K562 (cell line): ENCODE data around the gene DMRTA1. TPM values are rescaled to one million over a fixed set of nuclear protein-coding genes. Genes with fewer than 3 reads are reported as not detected.

Experiments
- ATAC-seq: fragments of 200-7000 bp; cut with Tn5 transposase; 3 replicates; pipeline ENCODE4 v1.9.1; 2020; ENCODE audit warnings: moderate library complexity
- BruUV-seq: library from RNA; stranded (reverse); fragments of 400-500 nt; replicated peaks from 2 replicates; lab custom pipeline; 2021; lab: Mats Ljungman, UMichigan
- CTCF ChIA-PET: fragments of 300-600 bp; formaldehyde crosslinking; extraction: SDS; loops from one replicate; lab custom pipeline; 2021; ENCODE audit warnings: low intra/inter-chr PET ratio; lab: Yijun Ruan, JAX
- POLR2A ChIA-PET: fragments of 300-600, 350-650 bp; sonication (Branson Sonifier 250); formaldehyde crosslinking; extraction: SDS; loops from one replicate; lab custom pipeline; 2021; ENCODE audit warnings: antibody characterized with exemption, inconsistent platforms; lab: Yijun Ruan, JAX
- DNase-seq, 4 experiments: peaks; one replicate each; pipeline versions ENCODE4 v3.0.0 to v3.0.0-alpha.2; 2011 to 2018; ENCODE audit warnings: low spot score in 3 of 4, mixed read lengths in 3 of 4; ENCODE audit errors: extremely low read depth in 1 of 4
- FAIRE-seq: peaks from 2 replicates; lab custom pipeline; 2011; peaks lifted over from hg19 to GRCh38; lab: Jason Lieb, UNC
- H2AFZ ChIP-seq: 2 replicates; pipeline ENCODE4 v1.6.0; 2011; ENCODE audit warnings: low read depth, low read length, control low read depth, inconsistent platforms
- H3K27ac ChIP-seq: fragments of 200-600 bp; 3 replicates; pipeline ENCODE4 v1.8.0; 2011; ENCODE audit warnings: low read depth, mild to moderate bottlenecking, control low read depth, inconsistent platforms, low read length, moderate library complexity, mixed read lengths; ENCODE audit errors: extremely low read depth
- H3K27me3 ChIP-seq, 2 experiments: fragments of 300-600 bp in 1 of 2; 2 replicates in 1 of 2; 3 replicates in 1 of 2; pipeline versions ENCODE4 v1.6.0 to v1.8.0; 2011; ENCODE audit warnings: inconsistent platforms in 2 of 2, low read length in 2 of 2, mild to moderate bottlenecking in 1 of 2, mixed read lengths in 1 of 2, moderate library complexity in 1 of 2; ENCODE audit not compliant: control insufficient read depth in 2 of 2, insufficient read depth in 2 of 2
- H3K36me3 ChIP-seq: fragments of 300-600 bp; 3 replicates; pipeline ENCODE4 v1.8.0; 2011; ENCODE audit warnings: mild to moderate bottlenecking, low read length, inconsistent platforms; ENCODE audit not compliant: control insufficient read depth, insufficient read depth
- H3K4me1 ChIP-seq, 2 experiments: fragments of 200-600 bp in 1 of 2; replicated peaks in 1 of 2; 2 replicates in 1 of 2; 3 replicates in 1 of 2; pipeline versions ENCODE4 v1.5.1 to v1.8.0; 2011; ENCODE audit warnings: inconsistent platforms in 2 of 2, low read length in 2 of 2, mild to moderate bottlenecking in 1 of 2, mixed read lengths in 1 of 2, moderate library complexity in 1 of 2; ENCODE audit not compliant: control insufficient read depth in 2 of 2, insufficient read depth in 2 of 2
- H3K4me2 ChIP-seq: 2 replicates; pipeline ENCODE4 v1.6.1; 2011; ENCODE audit warnings: low read length, control low read depth, inconsistent platforms, mixed read lengths; ENCODE audit not compliant: insufficient read depth
- H3K4me3 ChIP-seq: fragments of 200-600 bp; sonication (generic), shearing (Covaris generic); 2 replicates; pipeline ENCODE4 v1.5.1; 2016; ENCODE audit warnings: control low read depth, inconsistent platforms
- H3K79me2 ChIP-seq: fragments of 200-600 bp; 3 replicates; pipeline ENCODE4 v1.8.0; 2011; ENCODE audit warnings: low read length, inconsistent platforms; ENCODE audit not compliant: control insufficient read depth, insufficient read depth
- H3K9ac ChIP-seq, 2 experiments: 2 replicates each; pipeline versions ENCODE4 v1.6.0 to v1.6.1; 2011; ENCODE audit warnings: low read depth in 2 of 2, low read length in 2 of 2, control low read depth in 1 of 2, inconsistent platforms in 1 of 2, mild to moderate bottlenecking in 1 of 2, mixed read lengths in 1 of 2; ENCODE audit not compliant: insufficient read depth in 1 of 2
- H3K9me1 ChIP-seq: one replicate; pipeline ENCODE4 v1.6.0; 2011; ENCODE audit warnings: inconsistent platforms, mild to moderate bottlenecking, low read length, moderate library complexity; ENCODE audit not compliant: control insufficient read depth, insufficient read depth
- H3K9me3 ChIP-seq: replicated peaks from 2 replicates; pipeline ENCODE4 v1.5.1; 2011; ENCODE audit warnings: low read depth, low read length, inconsistent platforms; ENCODE audit not compliant: control insufficient read depth, insufficient read depth
- H4K20me1 ChIP-seq: replicated peaks from 2 replicates; pipeline ENCODE4 v1.6.1; 2011; ENCODE audit warnings: low read length, inconsistent platforms, mixed read lengths; ENCODE audit not compliant: control insufficient read depth, insufficient read depth
- CREB1 ChIP-seq, 2 experiments: sonication (generic) in 1 of 2; formaldehyde crosslinking in 1 of 2; IDR thresholded peaks; 2 replicates each; pipeline versions ENCODE4 v1.6.1 to v1.8.0; 2012 to 2022; ENCODE audit warnings: inconsistent platforms in 1 of 2, mild to moderate bottlenecking in 1 of 2, missing genetic modification reagents in 1 of 2, moderate library complexity in 1 of 2
- HDAC3 ChIP-seq: fragments of 450-650 bp; IDR thresholded peaks from 2 replicates; pipeline ENCODE4 v1.6.1; 2018; ENCODE audit warnings: borderline replicate concordance, mild to moderate bottlenecking, moderate library complexity; ENCODE audit not compliant: partially characterized antibody
- NFXL1 ChIP-seq: fragments of 450-650 bp; formaldehyde crosslinking; IDR thresholded peaks from 2 replicates; pipeline ENCODE4 v1.4.0; 2021; ENCODE audit warnings: mild to moderate bottlenecking
- PHF21A ChIP-seq: fragments of 450-650 bp; IDR thresholded peaks from 2 replicates; pipeline ENCODE4 v1.6.1; 2017; ENCODE audit warnings: low read depth, borderline replicate concordance
- U2AF2 ChIP-seq: fragments of 200-400 bp; formaldehyde crosslinking; optimal IDR thresholded peaks from 2 replicates; pipeline ENCODE3; 2017; ENCODE audit warnings: low read depth, mild to moderate bottlenecking, low read length
- XRCC5 ChIP-seq: fragments of 200-400 bp; formaldehyde crosslinking; IDR thresholded peaks from 2 replicates; pipeline ENCODE4 v1.6.1; 2017; ENCODE audit warnings: low read depth, mild to moderate bottlenecking, low read length
- ZKSCAN3 ChIP-seq: fragments of 250-450 bp; sonication (Bioruptor Pico); IDR thresholded peaks from 2 replicates; pipeline ENCODE4 v1.4.0; 2020
- ZNF174 ChIP-seq: fragments of 250-450 bp; sonication (Bioruptor Pico); IDR thresholded peaks from 2 replicates; pipeline ENCODE4 v1.4.0; 2020; ENCODE audit warnings: mild to moderate bottlenecking
- ZNF436 ChIP-seq: fragments of 250-450, 450-650 bp; sonication (Bioruptor Pico); formaldehyde crosslinking; IDR thresholded peaks from 2 replicates; pipeline ENCODE4 v1.7.0; 2020; ENCODE audit warnings: mild to moderate bottlenecking
- ZNF740 ChIP-seq, 3 experiments: fragments of 200-800 bp in 1 of 3; sonication (Bioruptor generic) in 1 of 3; sonication (generic) in 1 of 3; formaldehyde crosslinking in 1 of 3; IDR thresholded peaks; 2 replicates each; pipeline versions ENCODE4 v1.6.1 to v1.8.0; 2016 to 2022; ENCODE audit warnings: mild to moderate bottlenecking in 2 of 3, missing compliant biosample characterization in 2 of 3, missing genetic modification characterization in 2 of 3, missing genetic modification reagents in 1 of 3
- WGBS: fragments of 100-300 bp; shearing (Covaris generic); methylation state at CpG from one replicate; pipeline ENCODE4 v1.1.6; 2016; ENCODE audit warnings: low coverage, mixed read lengths; ENCODE audit not compliant: insufficient coverage; ENCODE audit errors: missing lambda C conversion rate; 5-methylcytosine and 5-hydroxymethylcytosine counted together
- in situ Hi-C: fragments of 300-500 bp; cut with MboI; formaldehyde crosslinking; loops from 4 replicates; pipeline ENCODE4 v1.15.0; 2018; ENCODE audit warnings: inconsistent platforms, mixed read lengths
- intact Hi-C: fragments of 100-400 bp; cut with micrococcal nuclease; formaldehyde crosslinking; loops from 2 replicates; pipeline ENCODE4 v1.14.2; 2022
- polyA plus RNA-seq, 8 experiments: library from polyadenylated mRNA; depleted of rRNA in 4 of 8; stranded (reverse) in 5 of 8; unstranded in 3 of 8; fragments of >200 nt; fragmentation: Nextera tagmentation in 2 of 8; fragmentation: Illumina TruSeq in 1 of 8; extraction: Ambion mirVana in 2 of 8; extraction: Trizol in 1 of 8; gene quantifications; 2 replicates each; pipeline versions ENCODE4 v1.2.1 to v1.2.3, GENCODE V29; 2011 to 2014; ENCODE audit warnings: inconsistent platforms in 1 of 8, missing spikeins in 1 of 8
- total RNA-seq, 7 experiments: library from RNA; depleted of rRNA in 6 of 7; stranded (reverse); fragments of >200 nt in 6 of 7; fragmentation: Illumina TruSeq in 2 of 7; extraction: Trizol in 2 of 7; gene quantifications; 2 replicates each; pipeline versions ENCODE4 v1.2.1 to v1.2.3, GENCODE V29; 2011 to 2021; ENCODE audit warnings: low replicate concordance in 1 of 7

DMRTA1 gene
- total and polyA plus RNA-seq, 9 of the 15 experiments (the other 6 are each of a cell fraction or from before 2014, with no cell fraction given), result not detected

DNA sequence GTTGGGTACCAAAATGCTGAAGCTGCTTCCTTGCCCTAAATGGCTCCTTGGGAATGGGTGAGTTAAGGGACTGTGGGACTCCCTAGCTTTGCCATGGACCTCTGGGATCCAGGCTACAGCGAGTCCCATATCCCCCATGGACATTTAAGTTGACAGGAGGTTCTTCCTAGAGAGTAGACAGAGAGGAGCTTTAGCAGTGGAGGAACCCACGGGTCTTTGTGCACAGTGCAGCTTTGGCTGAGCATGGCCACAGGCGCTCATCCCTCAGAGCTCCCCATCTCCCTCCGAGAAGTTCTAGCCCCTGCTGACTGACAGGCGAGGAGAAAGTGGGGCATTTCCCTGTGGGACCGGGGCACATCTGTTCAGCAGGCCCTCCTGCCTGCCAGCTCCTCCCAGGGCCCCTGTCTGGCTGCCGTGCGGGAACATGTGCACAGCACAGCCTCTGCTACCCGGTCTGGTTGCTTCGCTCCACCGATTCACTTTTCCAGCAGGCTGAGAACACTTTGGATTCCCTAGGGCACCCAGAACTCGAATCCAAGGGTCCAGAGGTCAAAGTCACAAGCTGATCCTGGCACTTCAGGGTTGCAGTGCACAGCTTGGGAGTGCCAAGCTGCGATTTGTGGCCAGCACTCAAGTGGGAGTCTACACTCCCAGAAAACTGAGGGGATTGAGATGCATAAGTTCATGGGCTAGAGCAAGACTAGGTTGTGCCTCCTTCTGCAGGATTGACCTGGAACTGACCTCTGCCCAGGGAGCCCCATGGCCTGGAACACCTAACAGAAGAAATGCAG, 40.6 kb upstream of the DMRTA1 start:
- no peak for ATAC-seq

More for the DNA sequence above, 40.6 kb upstream of the DMRTA1 start:
- WGBS, result no CpG with 5 or more reads among the region's 13 CpGs
- no TSS peak for BruUV-seq
- ChIA-PET POLR2A (no interaction called here), CTCF (no interaction called here)
- Histone ChIP-seq H3K79me2 (no peaks in the 10 kb centered on the region), H3K9ac (no peak overlapping the region), H3K4me1 (no peaks in the 10 kb centered on the region), H3K9me3 (no peaks in the 10 kb centered on the region), H2AFZ (no peak overlapping the region), H3K4me3 (no peak overlapping the region), H3K4me2 (no peak overlapping the region), H3K9me1 (no peaks in the 10 kb centered on the region), H3K27me3 (no peaks in the 10 kb centered on the region), H3K36me3 (no peaks in the 10 kb centered on the region), H3K27ac (no peak overlapping the region), H4K20me1 (no peaks in the 10 kb centered on the region)
- intact Hi-C loops (no loop called here), in situ Hi-C loops (no loop called here)
- FAIRE-seq (no peak), DNase-seq (no peak)
- no peak for TF ChIP-seq PHF21A
- TF ChIP-seq U2AF2, result no peak
- TF ChIP-seq NFXL1 (CRISPR knock-in tag), result no peak
- TF ChIP-seq ZNF740 (CRISPR knock-in tag; IDR thresholded peaks at IDR 0.05), result no peak
- no peak for TF ChIP-seq ZNF740 (tag; IDR thresholded peaks at IDR 0.05)
- no peak for TF ChIP-seq ZNF436 (CRISPR knock-in tag)
- TF ChIP-seq HDAC3, result no peak
- TF ChIP-seq ZNF174 (CRISPR knock-in tag), result no peak
- no peak for TF ChIP-seq ZKSCAN3 (CRISPR knock-in tag)
- TF ChIP-seq CREB1 (IDR thresholded peaks at IDR 0.05), result no peak
- no peak for TF ChIP-seq CREB1 (CRISPR knock-in tag; IDR thresholded peaks at IDR 0.05)
- TF ChIP-seq XRCC5, result no peak
